NCI-H187 treated with DMSO at 0.1 percent for 48 hours (cell line): ENCODE measurements around the gene ATF6.

Experiments used
- DNase-seq: peaks from one replicate; lab custom pipeline; 2025; lab: John Stamatoyannopoulos, UW

Gene ATF6

GRCh38 chr1:162003061-162003829, 237.1 kb downstream of the ATF6 start:
- no peak for DNase-seq

DNA sequence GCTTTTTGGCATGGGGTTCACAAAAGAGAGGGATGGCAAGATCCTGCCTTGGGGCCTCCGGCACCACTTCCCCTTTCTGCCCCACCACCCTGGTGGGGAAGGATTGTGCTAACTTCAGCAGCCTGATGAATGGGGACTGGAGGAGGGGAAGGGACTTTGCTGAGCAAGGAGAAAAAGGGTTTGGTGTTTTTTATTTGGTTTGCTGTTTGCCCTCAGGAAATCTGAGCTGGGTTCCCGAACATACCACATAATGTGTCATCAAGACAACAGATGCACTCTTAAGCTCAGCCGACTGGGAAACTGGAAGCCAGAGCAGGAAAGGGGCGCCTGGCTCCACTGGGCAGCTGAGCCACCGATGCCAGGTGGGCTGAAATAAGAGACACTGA, 237.7 kb downstream of the ATF6 start:
- DNase-seq: no peak

- no peak for DNase-seq
These were observed 238.4 kb downstream of the ATF6 start for GRCh38 chr1:162004441-162004950.

- DNase-seq: no peak
These were observed 240.0 kb downstream of the ATF6 start for GRCh38 chr1:162006081-162006480.

DNA sequence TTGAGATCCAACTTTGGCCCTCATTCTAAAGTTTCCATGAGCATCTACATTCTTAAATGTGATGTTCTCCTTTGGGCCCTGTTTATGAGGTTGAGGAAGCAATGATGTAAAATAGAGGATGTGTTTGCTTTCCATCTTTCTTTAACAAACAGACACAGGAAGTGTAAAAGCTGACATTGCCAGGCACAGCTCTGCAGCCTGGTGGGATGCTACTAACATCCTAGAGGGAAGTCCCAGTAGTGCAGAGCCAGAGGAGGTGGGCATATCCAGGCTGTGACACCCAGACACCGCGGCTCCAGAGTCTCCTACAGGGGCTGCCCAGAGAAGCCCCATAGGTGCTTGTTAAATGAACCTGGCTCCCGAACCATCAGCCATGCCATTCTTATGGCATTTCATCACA, 241.3 kb downstream of the ATF6 start:
- no peak for DNase-seq

GRCh38 chr1:162008799-162009198, 242.7 kb downstream of the ATF6 start:
- DNase-seq: no peak

- DNase-seq: no peak
These were observed 243.5 kb downstream of the ATF6 start for GRCh38 chr1:162009501-162010174.

- DNase-seq: no peak
These were observed 244.0 kb downstream of the ATF6 start for GRCh38 chr1:162010175-162010506.

GRCh38 chr1:162011337-162012012, 245.4 kb downstream of the ATF6 start:
- no peak for DNase-seq

DNA sequence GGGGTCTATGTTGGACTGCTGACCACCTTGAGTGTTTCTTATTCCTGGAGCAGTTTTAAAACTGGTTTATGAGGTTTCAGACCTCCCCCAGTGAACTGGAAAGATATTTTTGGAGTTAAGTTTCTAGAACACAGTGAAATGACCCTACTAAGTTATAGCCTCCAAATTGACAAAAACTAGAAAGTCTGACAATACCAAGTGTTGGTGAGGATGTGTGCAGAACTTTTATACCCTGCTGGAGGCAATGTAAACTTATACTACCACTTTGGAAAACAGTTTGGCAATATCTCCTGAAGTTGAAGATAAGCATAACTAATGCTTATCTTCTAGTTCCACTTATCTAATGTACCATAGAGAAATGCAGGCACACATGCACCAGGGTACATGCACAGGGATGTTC, 247.2 kb downstream of the ATF6 start:
- DNase-seq: no peak
